RWPE1 (cell line): ENCODE data around the gene PRKAB1.
A peak's percentile ranks its signal among the peaks of the same experiment; 100 is the strongest.

Experiments
- CTCF ChIA-PET: fragments of 350-600 bp; sonication (Branson Sonifier 250); formaldehyde crosslinking; extraction: SDS; loops from one replicate; lab custom pipeline; 2021; lab: Yijun Ruan, JAX
- POLR2A ChIA-PET: fragments of 400-600 bp; formaldehyde crosslinking; extraction: SDS; loops from one replicate; lab custom pipeline; 2020; ENCODE audit warnings: antibody characterized with exemption; ENCODE audit not compliant: low non-redundant PET; lab: Yijun Ruan, JAX
- DNase-seq: peaks from one replicate; pipeline ENCODE4 v3.0.0; 2012; ENCODE audit warnings: low spot score
- H3K27ac ChIP-seq: fragments of 450-650 bp; 2 replicates; pipeline ENCODE4 v1.5.1; 2017
- TF ChIP-seq, protein P1 (sequence below): fragments of 450-650 bp; conservative IDR thresholded peaks from 2 replicates; pipeline ENCODE4 v1.5.1; 2017; ENCODE audit warnings: low read depth, mild to moderate bottlenecking

PRKAB1 gene

DNA sequence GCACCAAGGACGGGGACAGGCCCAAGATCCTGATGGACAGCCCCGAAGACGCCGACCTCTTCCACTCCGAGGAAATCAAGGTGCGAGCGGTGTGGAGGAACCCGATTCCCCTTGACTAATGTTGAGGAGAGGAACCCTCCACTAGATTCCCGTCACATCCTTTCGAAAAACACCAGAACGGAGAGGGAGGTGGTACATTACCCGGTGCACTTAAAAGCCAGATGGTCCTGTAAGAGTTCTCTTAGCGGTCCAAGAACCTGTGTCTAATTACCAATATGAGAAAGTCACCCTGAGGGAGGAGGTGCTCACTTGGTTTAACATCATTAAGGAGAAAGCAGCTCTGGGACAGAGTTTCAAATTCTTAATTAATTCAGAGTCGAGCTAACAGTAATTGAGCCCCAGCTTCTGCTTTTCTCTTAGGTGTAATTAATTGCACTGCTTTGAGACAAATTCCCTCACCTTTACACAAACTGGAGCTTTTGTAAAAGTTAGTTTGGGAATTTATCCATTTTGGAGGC is 450 bp downstream of the PRKAB1 start:
- CTCF ChIA-PET, result interaction anchor here (0.6 to 1.4 kb wide), 3 partner anchors 18 to 305 kb away, joined by 3 to 5 read pairs (median 3); no protein-coding TSS in a partner anchor
- peak; percentile 37 for DNase-seq
- H3K27ac ChIP-seq, result peak overlapping the region; percentile 97
- TF ChIP-seq, protein P1, sequence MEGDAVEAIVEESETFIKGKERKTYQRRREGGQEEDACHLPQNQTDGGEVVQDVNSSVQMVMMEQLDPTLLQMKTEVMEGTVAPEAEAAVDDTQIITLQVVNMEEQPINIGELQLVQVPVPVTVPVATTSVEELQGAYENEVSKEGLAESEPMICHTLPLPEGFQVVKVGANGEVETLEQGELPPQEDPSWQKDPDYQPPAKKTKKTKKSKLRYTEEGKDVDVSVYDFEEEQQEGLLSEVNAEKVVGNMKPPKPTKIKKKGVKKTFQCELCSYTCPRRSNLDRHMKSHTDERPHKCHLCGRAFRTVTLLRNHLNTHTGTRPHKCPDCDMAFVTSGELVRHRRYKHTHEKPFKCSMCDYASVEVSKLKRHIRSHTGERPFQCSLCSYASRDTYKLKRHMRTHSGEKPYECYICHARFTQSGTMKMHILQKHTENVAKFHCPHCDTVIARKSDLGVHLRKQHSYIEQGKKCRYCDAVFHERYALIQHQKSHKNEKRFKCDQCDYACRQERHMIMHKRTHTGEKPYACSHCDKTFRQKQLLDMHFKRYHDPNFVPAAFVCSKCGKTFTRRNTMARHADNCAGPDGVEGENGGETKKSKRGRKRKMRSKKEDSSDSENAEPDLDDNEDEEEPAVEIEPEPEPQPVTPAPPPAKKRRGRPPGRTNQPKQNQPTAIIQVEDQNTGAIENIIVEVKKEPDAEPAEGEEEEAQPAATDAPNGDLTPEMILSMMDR, result no peak
- POLR2A ChIA-PET, result no interaction called here

DNA sequence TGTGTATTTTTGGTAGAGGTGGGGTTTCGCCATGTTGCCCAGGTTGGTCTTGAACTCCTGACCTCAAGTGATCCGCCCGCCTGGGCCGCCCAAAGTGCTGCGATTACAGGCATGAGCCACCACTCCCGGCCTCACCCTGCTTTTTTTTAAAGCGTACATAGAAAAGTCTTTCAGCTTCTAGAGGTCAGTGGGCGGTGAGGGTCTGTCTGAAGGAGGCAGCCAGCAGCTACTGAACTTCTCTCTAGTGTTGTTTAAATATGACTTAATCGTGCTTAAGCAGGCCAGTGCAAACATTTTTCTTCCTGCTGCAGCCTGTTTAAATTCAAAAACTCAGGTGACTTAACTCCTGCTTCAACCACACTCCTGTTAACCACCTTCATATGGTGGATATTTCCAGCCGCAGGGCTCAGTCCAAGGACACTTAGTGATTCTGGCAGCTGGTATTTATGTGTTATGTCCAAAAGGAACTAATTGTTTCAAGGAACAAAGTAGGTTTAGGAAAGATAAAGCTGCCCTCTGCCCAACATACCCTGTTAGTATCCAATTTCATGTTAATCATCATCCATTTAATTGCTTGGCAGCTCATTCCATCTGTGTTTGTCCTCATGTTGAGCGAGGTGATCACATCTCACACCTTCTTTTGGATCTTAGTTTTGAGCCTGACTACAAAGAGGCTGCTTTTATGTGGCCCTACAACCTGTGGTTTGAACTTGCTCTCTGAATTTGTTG is 2.0 kb downstream of the PRKAB1 start:
- peak overlapping the region; percentile 97 for H3K27ac ChIP-seq
- POLR2A ChIA-PET, result no interaction called here
- DNase-seq, result no peak
- CTCF ChIA-PET, result interaction anchor here (0.6 to 0.9 kb wide), 3 partner anchors 232 to 1534 kb away, joined by 3 to 6 read pairs (median 5); no protein-coding TSS in a partner anchor
- TF ChIP-seq, protein P1, result no peak

DNA sequence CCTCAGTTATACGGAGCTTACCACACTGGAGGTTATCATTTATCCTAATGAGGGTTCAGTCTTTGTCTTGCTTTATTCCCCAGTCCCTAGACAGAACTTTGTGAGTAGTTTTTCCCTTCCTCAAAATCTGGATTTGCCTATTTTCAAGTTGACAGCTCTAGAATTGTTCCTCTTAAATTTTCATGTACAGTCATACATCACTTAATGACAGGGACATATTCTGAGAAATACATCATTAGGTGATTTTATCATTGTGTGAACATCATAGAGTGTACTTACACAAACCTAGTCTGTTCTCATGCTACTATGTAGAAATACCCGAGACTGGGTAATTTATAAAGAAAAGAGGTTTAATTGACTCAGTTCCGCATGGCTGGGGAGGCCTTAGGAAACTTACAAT is 3.1 kb downstream of the PRKAB1 start:
- H3K27ac ChIP-seq, result no peak overlapping the region
- TF ChIP-seq, protein P1, result no peak
- no peak for DNase-seq
- ChIA-PET CTCF (no interaction called here), POLR2A (no interaction called here)

DNA sequence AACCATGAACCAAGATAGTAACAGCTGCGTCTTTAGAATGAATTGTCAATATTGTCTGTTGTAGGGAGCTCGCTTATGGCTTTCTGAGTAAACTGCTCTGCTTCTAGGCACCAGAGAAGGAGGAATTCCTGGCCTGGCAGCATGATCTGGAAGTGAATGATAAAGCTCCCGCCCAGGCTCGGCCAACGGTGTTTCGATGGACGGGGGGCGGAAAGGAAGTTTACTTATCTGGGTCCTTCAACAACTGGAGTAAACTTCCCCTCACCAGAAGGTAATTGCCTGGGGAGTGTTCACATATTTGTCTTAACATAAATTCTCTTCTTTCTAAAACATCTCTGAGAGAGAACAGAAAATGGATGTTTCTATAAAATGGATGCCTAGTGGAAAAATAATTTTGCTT is 4.3 kb downstream of the PRKAB1 start:
- ChIA-PET POLR2A (no interaction called here), CTCF (no interaction called here)
- H3K27ac ChIP-seq, result no peak overlapping the region
- no peak for DNase-seq
- TF ChIP-seq, protein P1, result no peak

DNA sequence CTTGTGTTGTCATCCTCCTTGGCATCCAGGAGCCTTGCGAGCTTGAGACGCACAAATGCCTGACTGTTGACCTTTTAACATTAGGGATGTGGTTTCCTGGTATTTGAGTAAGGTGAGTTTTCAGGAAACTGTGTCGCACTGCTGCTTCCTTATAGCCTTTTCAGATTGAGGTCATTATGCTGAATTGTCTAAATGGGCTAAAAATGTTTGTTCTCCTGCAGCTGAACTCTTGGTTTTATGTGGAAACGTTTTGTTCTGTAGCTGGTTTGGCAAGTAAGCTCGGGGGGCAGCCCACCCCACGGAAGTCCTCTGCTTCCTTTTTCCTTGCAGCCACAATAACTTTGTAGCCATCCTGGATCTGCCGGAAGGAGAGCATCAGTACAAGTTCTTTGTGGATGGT is 5.7 kb downstream of the PRKAB1 start:
- no peak overlapping the region for H3K27ac ChIP-seq
- ChIA-PET CTCF (no interaction called here), POLR2A (no interaction called here)
- no peak for DNase-seq
- TF ChIP-seq, protein P1, result no peak

DNA sequence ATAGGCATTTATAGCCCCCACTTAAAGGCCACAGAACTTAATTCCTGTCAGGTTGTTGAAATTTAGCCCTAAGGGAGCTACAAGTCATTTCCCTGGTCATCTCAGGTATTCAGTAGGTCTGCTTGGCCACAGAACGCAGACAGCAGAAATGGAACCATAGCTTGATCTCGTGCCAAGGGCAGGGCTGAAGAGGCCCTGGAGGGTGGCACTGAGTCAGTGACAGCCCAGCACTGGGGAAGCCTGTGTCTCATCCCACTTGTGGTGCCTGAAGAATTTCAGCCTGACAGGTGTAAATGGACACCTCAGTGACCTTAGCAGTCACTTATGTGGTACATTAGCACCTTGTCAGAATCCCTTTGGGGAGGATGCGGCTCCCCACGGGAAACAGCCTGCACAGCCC is 6.6 kb downstream of the PRKAB1 start:
- ChIA-PET CTCF (no interaction called here), POLR2A (no interaction called here)
- no peak overlapping the region for H3K27ac ChIP-seq
- TF ChIP-seq, protein P1, result no peak
- DNase-seq, result no peak
